Gastrocnemius medialis (tissue), 4 donors: ENCODE measurements around the gene COBL.

Experiments used
- CTCF ChIP-seq, 5 experiments: fragments of 450-650 bp in 3 of 5; fragments of 200-600 bp in 2 of 5; sonication (generic) in 2 of 5; IDR thresholded peaks in 4 of 5; conservative IDR thresholded peaks in 1 of 5; 1 replicate in 4 of 5; 2 replicates in 1 of 5; pipeline ENCODE4 v1.5.1; 2016 to 2019; ENCODE audit warnings: antibody characterized with exemption in 5 of 5, mild to moderate bottlenecking in 3 of 5, moderate library complexity in 3 of 5
- POLR2A ChIP-seq, 2 donors: fragments of 450-650 bp; IDR thresholded peaks; one replicate each; pipeline ENCODE4 v1.6.1; 2017; ENCODE audit warnings: antibody characterized with exemption in 2 of 2, mild to moderate bottlenecking in 2 of 2, moderate library complexity in 2 of 2

GRCh38 chr7:51315393-51316261 lies 982 bp downstream of the COBL start:
- TF ChIP-seq CTCF (IDR thresholded peaks at IDR 0.05 in 4 of 5, conservative IDR thresholded peaks at IDR 0.05 in 1 of 5) (no peak), POLR2A (IDR thresholded peaks at IDR 0.05) (peak; percentile 26 to 49)
